GM12878 (cell line): ENCODE data around the gene GPR87. TPM values are rescaled to one million over a fixed set of nuclear protein-coding genes. Genes with fewer than 3 reads are reported as not detected.

Source experiments
- ATAC-seq: fragments of 200-7000 bp; cut with Tn5 transposase; 3 replicates; pipeline ENCODE4 v1.9.1; 2020; ENCODE audit warnings: mild to moderate bottlenecking, moderate library complexity
- BruUV-seq: library from RNA; stranded (reverse); fragments of 400-500 nt; replicated peaks from 2 replicates; lab custom pipeline; 2021; lab: Mats Ljungman, UMichigan
- CTCF ChIA-PET: fragments of 300-600 bp; sonication (Branson Sonifier 250); formaldehyde crosslinking; extraction: SDS; loops from one replicate; lab custom pipeline; 2021; ENCODE audit warnings: inconsistent platforms; lab: Yijun Ruan, JAX
- POLR2A ChIA-PET: fragments of 350-600 bp; formaldehyde crosslinking; extraction: SDS; loops from one replicate; lab custom pipeline; 2021; ENCODE audit warnings: inconsistent platforms; lab: Charles Lee
- RAD21 ChIA-PET: fragments of 300-600 bp; sonication (Branson Sonifier 250); formaldehyde crosslinking; loops from one replicate; lab custom pipeline; 2023; ENCODE audit warnings: antibody characterized with exemption; ENCODE audit not compliant: unreplicated experiment; lab: Charles Lee
- SMC1A ChIA-PET: fragments of 300-600 bp; sonication (Branson Sonifier 250); formaldehyde crosslinking; loops from one replicate; lab custom pipeline; 2023; ENCODE audit not compliant: unreplicated experiment, uncharacterized antibody; lab: Charles Lee
- DNase-seq: peaks from one replicate; pipeline ENCODE4 v3.0.0-alpha.2; 2011; ENCODE audit warnings: low read depth, low spot score
- FAIRE-seq: peaks from 3 replicates; lab custom pipeline; 2011; peaks lifted over from hg19 to GRCh38; lab: Jason Lieb, UNC
- H2AFZ ChIP-seq: 2 replicates; pipeline ENCODE4 v1.6.0; 2011; ENCODE audit warnings: low read depth, low read length, control low read depth; ENCODE audit not compliant: control insufficient read depth
- H3K27ac ChIP-seq: 2 replicates; pipeline ENCODE4 v1.5.1; 2011; ENCODE audit warnings: control low read depth; ENCODE audit not compliant: control insufficient read depth, insufficient read depth
- H3K27me3 ChIP-seq, 2 experiments: replicated peaks in 1 of 2; 2 replicates each; pipeline versions ENCODE4 v1.6.0 to v1.6.1; 2011; ENCODE audit warnings: low read length in 1 of 2; ENCODE audit not compliant: control insufficient read depth in 2 of 2, insufficient read depth in 2 of 2
- H3K36me3 ChIP-seq, 2 experiments: 2 replicates each; pipeline ENCODE4 v1.5.1; 2011; ENCODE audit warnings: low read length in 1 of 2; ENCODE audit not compliant: control insufficient read depth in 2 of 2, insufficient read depth in 2 of 2
- H3K4me1 ChIP-seq: 2 replicates; pipeline ENCODE4 v1.6.1; 2011; ENCODE audit warnings: mild to moderate bottlenecking, low read length, moderate library complexity, mixed read lengths; ENCODE audit not compliant: control insufficient read depth, insufficient read depth
- H3K4me2 ChIP-seq: 2 replicates; pipeline ENCODE4 v1.6.0; 2011; ENCODE audit warnings: control low read depth; ENCODE audit not compliant: control insufficient read depth, insufficient read depth
- H3K4me3 ChIP-seq: fragments of 200-600 bp; sonication (generic); 2 replicates; pipeline ENCODE4 v1.5.1; 2016
- H3K79me2 ChIP-seq: 2 replicates; pipeline ENCODE4 v1.6.0; 2011; ENCODE audit warnings: low read length; ENCODE audit not compliant: control insufficient read depth, insufficient read depth
- H3K9ac ChIP-seq: 2 replicates; pipeline ENCODE4 v1.8.0; 2011; ENCODE audit warnings: low read length, control low read depth, mixed read lengths; ENCODE audit not compliant: control insufficient read depth, insufficient read depth
- H3K9me3 ChIP-seq: replicated peaks from 3 replicates; pipeline ENCODE4 v1.5.1; 2011; ENCODE audit warnings: mild to moderate bottlenecking, low read length; ENCODE audit not compliant: control insufficient read depth, insufficient read depth
- H4K20me1 ChIP-seq: 2 replicates; pipeline ENCODE4 v1.6.0; 2011; ENCODE audit not compliant: control insufficient read depth, insufficient read depth
- CEBPB ChIP-seq, 2 experiments: fragments of 150-350 bp in 1 of 2; IDR thresholded peaks; 2 replicates each; pipeline ENCODE4 v1.6.1; 2012 to 2014; ENCODE audit warnings: low read depth in 2 of 2, low read length in 2 of 2, borderline replicate concordance in 1 of 2, inconsistent platforms in 1 of 2
- NBN ChIP-seq: fragments of 450-650 bp; IDR thresholded peaks from 2 replicates; pipeline ENCODE4 v1.6.1; 2016
- NFYA ChIP-seq: IDR thresholded peaks from 2 replicates; pipeline ENCODE4 v1.6.1; 2011; ENCODE audit warnings: low read depth, mild to moderate bottlenecking, low read length, improper control_type of control experiment, borderline replicate concordance
- NR2C2 ChIP-seq: IDR thresholded peaks from 2 replicates; pipeline ENCODE4 v1.6.1; 2011; ENCODE audit warnings: borderline replicate concordance, low read depth; ENCODE audit not compliant: control insufficient read depth, insufficient read length
- PAX8 ChIP-seq: fragments of 450-650 bp; IDR thresholded peaks from 2 replicates; pipeline ENCODE4 v1.6.1; 2017; ENCODE audit warnings: mild to moderate bottlenecking, moderate library complexity
- POLR2AphosphoS2 ChIP-seq: IDR thresholded peaks from 2 replicates; pipeline ENCODE4 v1.6.1; 2011; ENCODE audit warnings: low read depth, mild to moderate bottlenecking, low read length, improper control_type of control experiment, moderate library complexity
- RCOR1 ChIP-seq: conservative IDR thresholded peaks from 2 replicates; pipeline ENCODE4 v1.6.1; 2012; ENCODE audit warnings: low read depth, low read length, improper control_type of control experiment
- SIN3A ChIP-seq: IDR thresholded peaks from 2 replicates; pipeline ENCODE4 v1.6.1; 2012; ENCODE audit warnings: low read depth, low read length, improper control_type of control experiment
- SRF ChIP-seq, 2 experiments: IDR thresholded peaks; 2 replicates each; pipeline ENCODE4 v1.6.1; 2011; ENCODE audit warnings: low read depth in 2 of 2, low read length in 2 of 2, mild to moderate bottlenecking in 1 of 2, moderate library complexity in 1 of 2
- TBL1XR1 ChIP-seq: IDR thresholded peaks from 2 replicates; pipeline ENCODE4 v1.6.1; 2012; ENCODE audit warnings: low read depth, low read length, improper control_type of control experiment
- YBX1 ChIP-seq: fragments of 450-650 bp; IDR thresholded peaks from 2 replicates; pipeline ENCODE4 v1.6.1; 2016; ENCODE audit warnings: antibody characterized with exemption
- ZNF274 ChIP-seq: IDR thresholded peaks from one replicate; pipeline ENCODE4 v1.8.0; 2011; ENCODE audit not compliant: insufficient read length, insufficient read depth
- WGBS: methylation state at CpG from one replicate; pipeline ENCODE4 v1.1.6; 2016; ENCODE audit warnings: low lambda C conversion rate; ENCODE audit not compliant: insufficient replicate concordance, insufficient coverage; ENCODE audit errors: missing lambda C conversion rate; 5-methylcytosine and 5-hydroxymethylcytosine counted together
- in situ Hi-C: fragments of 300-500 bp; cut with MboI; formaldehyde crosslinking; loops from 9 replicates; pipeline ENCODE4 v1.14.3; 2018; ENCODE audit warnings: mixed read lengths
- intact Hi-C: fragments of 100-400 bp; cut with micrococcal nuclease; formaldehyde crosslinking; loops from one replicate; pipeline ENCODE4 v1.14.2; 2022; ENCODE audit not compliant: unreplicated experiment
- polyA plus RNA-seq, 11 experiments: library from polyadenylated mRNA; depleted of rRNA in 4 of 11; unstranded in 6 of 11; stranded (reverse) in 5 of 11; fragments of >200 nt; fragmentation: Nextera tagmentation in 4 of 11; fragmentation: Illumina TruSeq in 1 of 11; extraction: Ambion mirVana in 4 of 11; extraction: Trizol in 1 of 11; gene quantifications; 1 replicate in 1 of 11; 2 replicates in 10 of 11; pipeline versions ENCODE4 v1.2.1 to v1.2.3, GENCODE V29; 2011 to 2016; ENCODE audit warnings: inconsistent platforms in 2 of 11, missing spikeins in 2 of 11, low read depth in 1 of 11
- total RNA-seq, 4 experiments: library from RNA; depleted of rRNA in 3 of 4; stranded (reverse); fragments of >200 nt in 3 of 4; fragmentation: Illumina TruSeq in 1 of 4; extraction: Trizol in 1 of 4; gene quantifications; 2 replicates each; pipeline versions ENCODE4 v1.2.1 to v1.2.3, GENCODE V29; 2013 to 2021
- TF ChIP-seq, protein P1 (sequence below): IDR thresholded peaks from 2 replicates; pipeline ENCODE4 v1.6.1; 2011; ENCODE audit warnings: mild to moderate bottlenecking, low read depth, low read length, moderate library complexity; ENCODE audit not compliant: insufficient replicate concordance
- TF ChIP-seq, protein P2 (sequence below): IDR thresholded peaks from 2 replicates; pipeline ENCODE4 v1.6.1; 2012; ENCODE audit warnings: low read length, inconsistent platforms

Gene GPR87
- total and polyA plus RNA-seq, 10 of the 15 experiments (the other 5 are each of a cell fraction or from before 2014, with no cell fraction given) = 0.06 to 0.27 (median 0.16) TPM; not detected in 5

DNA sequence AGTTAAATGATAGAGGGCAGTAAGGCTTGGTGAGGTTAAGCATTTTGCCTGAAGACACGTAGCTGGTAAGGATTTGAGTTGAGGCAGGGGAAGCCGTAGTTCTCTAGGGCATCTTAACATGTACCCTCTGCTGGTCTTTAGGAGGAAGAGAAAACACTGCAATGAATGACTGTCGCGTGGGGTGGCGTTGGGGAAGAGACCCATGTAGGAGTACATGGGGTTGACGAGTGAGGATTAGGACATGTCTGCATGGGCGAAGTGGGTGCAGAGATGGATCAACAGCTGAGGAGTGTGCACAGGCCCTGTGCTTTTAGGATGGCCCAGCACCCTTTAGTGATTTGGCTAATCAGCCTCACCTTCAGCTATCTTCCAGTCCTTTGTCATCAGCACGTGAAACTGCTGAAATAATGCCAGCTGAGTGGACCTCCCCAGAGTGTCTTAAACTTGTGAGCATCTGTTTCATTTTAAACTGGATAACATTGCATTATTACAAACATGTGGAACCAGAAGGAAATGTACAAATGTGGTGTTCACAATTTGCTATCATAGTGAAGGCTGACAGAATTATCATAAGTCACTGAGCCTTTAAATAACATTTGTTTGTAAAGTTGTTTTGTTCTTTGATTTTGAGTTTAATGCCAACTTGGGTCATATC, 53.6 kb downstream of the GPR87 start:
- H3K79me2 ChIP-seq = no peaks in the 10 kb centered on the region
- POLR2A ChIA-PET = no interaction called here
- intact Hi-C loops (no loop called here), in situ Hi-C loops (no loop called here)
- no peak overlapping the region for H3K4me3 ChIP-seq
- no TSS peak for BruUV-seq
- no peak overlapping the region for H3K27ac ChIP-seq
- ATAC-seq (no peak), DNase-seq (no peak), FAIRE-seq (no peak)
- H2AFZ ChIP-seq = no peak overlapping the region
- 85% methylated on average over 8 of the region's 8 CpGs for WGBS
- no peaks in the 10 kb centered on the region for H3K36me3 ChIP-seq
- no peak overlapping the region for H3K9ac ChIP-seq
- RAD21 ChIA-PET = interaction anchor here (1.2 kb wide), 1 partner anchor 35 kb away, joined by 3 read pairs; no protein-coding TSS in a partner anchor
- no peaks in the 10 kb centered on the region for H4K20me1 ChIP-seq
- no peak for TF ChIP-seq SIN3A
- no peak for TF ChIP-seq NR2C2
- no peak for TF ChIP-seq SRF (IDR thresholded peaks at IDR 0.05; ENCODE audit: low read depth in 2 of 2, low read length in 2 of 2)
- no peak for TF ChIP-seq POLR2AphosphoS2
- TF ChIP-seq CEBPB (IDR thresholded peaks at IDR 0.05; ENCODE audit: borderline replicate concordance in 1 of 2, low read depth in 2 of 2, low read length in 2 of 2) = no peak
- TF ChIP-seq, protein P1, sequence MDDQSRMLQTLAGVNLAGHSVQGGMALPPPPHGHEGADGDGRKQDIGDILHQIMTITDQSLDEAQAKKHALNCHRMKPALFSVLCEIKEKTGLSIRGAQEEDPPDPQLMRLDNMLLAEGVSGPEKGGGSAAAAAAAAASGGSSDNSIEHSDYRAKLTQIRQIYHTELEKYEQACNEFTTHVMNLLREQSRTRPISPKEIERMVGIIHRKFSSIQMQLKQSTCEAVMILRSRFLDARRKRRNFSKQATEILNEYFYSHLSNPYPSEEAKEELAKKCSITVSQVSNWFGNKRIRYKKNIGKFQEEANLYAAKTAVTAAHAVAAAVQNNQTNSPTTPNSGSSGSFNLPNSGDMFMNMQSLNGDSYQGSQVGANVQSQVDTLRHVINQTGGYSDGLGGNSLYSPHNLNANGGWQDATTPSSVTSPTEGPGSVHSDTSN = no peak
- TF ChIP-seq YBX1 = no peak
- no peak for TF ChIP-seq PAX8
- no peak for TF ChIP-seq NFYA
- TF ChIP-seq, protein P2, sequence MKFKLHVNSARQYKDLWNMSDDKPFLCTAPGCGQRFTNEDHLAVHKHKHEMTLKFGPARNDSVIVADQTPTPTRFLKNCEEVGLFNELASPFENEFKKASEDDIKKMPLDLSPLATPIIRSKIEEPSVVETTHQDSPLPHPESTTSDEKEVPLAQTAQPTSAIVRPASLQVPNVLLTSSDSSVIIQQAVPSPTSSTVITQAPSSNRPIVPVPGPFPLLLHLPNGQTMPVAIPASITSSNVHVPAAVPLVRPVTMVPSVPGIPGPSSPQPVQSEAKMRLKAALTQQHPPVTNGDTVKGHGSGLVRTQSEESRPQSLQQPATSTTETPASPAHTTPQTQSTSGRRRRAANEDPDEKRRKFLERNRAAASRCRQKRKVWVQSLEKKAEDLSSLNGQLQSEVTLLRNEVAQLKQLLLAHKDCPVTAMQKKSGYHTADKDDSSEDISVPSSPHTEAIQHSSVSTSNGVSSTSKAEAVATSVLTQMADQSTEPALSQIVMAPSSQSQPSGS = no peak
- TF ChIP-seq TBL1XR1 = no peak
- no peak for TF ChIP-seq NBN
- no peak for TF ChIP-seq ZNF274
- TF ChIP-seq RCOR1 = no peak
- H3K9me3 ChIP-seq = no peaks in the 10 kb centered on the region
- no peak overlapping the region for H3K4me2 ChIP-seq
- SMC1A ChIA-PET = interaction anchor here (1.0 to 3.6 kb wide), 5 partner anchors 9 to 36 kb away, joined by 4 to 13 read pairs (median 4); partner anchors contain the start of gene P2RY14
- H3K4me1 ChIP-seq = no peaks in the 10 kb centered on the region
- CTCF ChIA-PET = interaction anchor here (0.9 to 2.1 kb wide), 6 partner anchors 14 to 95 kb away, joined by 3 to 7 read pairs (median 4); no protein-coding TSS in a partner anchor
- no peaks in the 10 kb centered on the region; a peak in 1 of 4 replicates for H3K27me3 ChIP-seq
